ENCODE data around the gene PRDM16.

The PRDM16 gene

GRCh38 chr1:3292051-3292722 lies 223.2 kb downstream of the PRDM16 start:
- DNase-seq (ENCODE audit: low read depth in 2 of 3, low spot score in 2 of 3): no peak

- no peak for DNase-seq (ENCODE audit: low read depth in 2 of 3, low spot score in 2 of 3)
Observed at GRCh38 chr1:3292868-3293562, 224.0 kb downstream of the PRDM16 start.

- DNase-seq (ENCODE audit: low read depth in 2 of 3, low spot score in 2 of 3): no peak
Observed at GRCh38 chr1:3293563-3294080, 224.6 kb downstream of the PRDM16 start.

- no peak for DNase-seq (ENCODE audit: low read depth in 2 of 3, low spot score in 2 of 3)
Observed at GRCh38 chr1:3294450-3294849, 225.4 kb downstream of the PRDM16 start.

- no peak for DNase-seq (ENCODE audit: low read depth in 2 of 3, low spot score in 2 of 3)
Observed at GRCh38 chr1:3295846-3296245, 226.8 kb downstream of the PRDM16 start.

- DNase-seq (ENCODE audit: low read depth in 2 of 3, low spot score in 2 of 3): no peak
Observed at GRCh38 chr1:3296326-3296725, 227.3 kb downstream of the PRDM16 start.

GRCh38 chr1:3296826-3297225 lies 227.8 kb downstream of the PRDM16 start:
- DNase-seq (ENCODE audit: low read depth in 2 of 3, low spot score in 2 of 3): no peak

- no peak for DNase-seq (ENCODE audit: low read depth in 2 of 3, low spot score in 2 of 3)
Observed at GRCh38 chr1:3297756-3298155, 228.8 kb downstream of the PRDM16 start.

GRCh38 chr1:3298197-3298596 lies 229.2 kb downstream of the PRDM16 start:
- no peak for DNase-seq (ENCODE audit: low read depth in 2 of 3, low spot score in 2 of 3)

GRCh38 chr1:3304246-3304645 lies 235.2 kb downstream of the PRDM16 start:
- DNase-seq (ENCODE audit: low read depth in 2 of 3, low spot score in 2 of 3): no peak

- DNase-seq (ENCODE audit: low read depth in 2 of 3, low spot score in 2 of 3): no peak
Observed at GRCh38 chr1:3304692-3305091, 235.7 kb downstream of the PRDM16 start.

- DNase-seq (ENCODE audit: low read depth in 2 of 3, low spot score in 2 of 3): no peak
Observed at GRCh38 chr1:3305156-3305555, 236.2 kb downstream of the PRDM16 start.

GRCh38 chr1:3306583-3307291 lies 237.7 kb downstream of the PRDM16 start:
- DNase-seq (ENCODE audit: low read depth in 2 of 3, low spot score in 2 of 3): no peak

- DNase-seq (ENCODE audit: low read depth in 2 of 3, low spot score in 2 of 3): no peak
Observed at GRCh38 chr1:3307359-3307758, 238.4 kb downstream of the PRDM16 start.

- no peak for DNase-seq (ENCODE audit: low read depth in 2 of 3, low spot score in 2 of 3)
Observed at GRCh38 chr1:3308053-3308452, 239.1 kb downstream of the PRDM16 start.

GRCh38 chr1:3310718-3311400 lies 241.9 kb downstream of the PRDM16 start:
- DNase-seq (ENCODE audit: low read depth in 2 of 3, low spot score in 2 of 3): no peak

GRCh38 chr1:3311711-3312110 lies 242.7 kb downstream of the PRDM16 start:
- no peak for DNase-seq (ENCODE audit: low read depth in 2 of 3, low spot score in 2 of 3)

- no peak for DNase-seq (ENCODE audit: low read depth in 2 of 3, low spot score in 2 of 3)
Observed at GRCh38 chr1:3312310-3312897, 243.4 kb downstream of the PRDM16 start.

- DNase-seq (ENCODE audit: low read depth in 2 of 3, low spot score in 2 of 3): peak; percentile 11 to 40 (median 39)
Observed at GRCh38 chr1:3312898-3313575, 244.0 kb downstream of the PRDM16 start.

GRCh38 chr1:3313576-3313950 lies 244.6 kb downstream of the PRDM16 start:
- DNase-seq (ENCODE audit: low read depth in 2 of 3, low spot score in 2 of 3): no peak
